GM21381 (cell line): ENCODE results near the gene KRTAP5-7.

Source experiments
- ATAC-seq: cut with Tn5 transposase; IDR thresholded peaks from one replicate; pipeline ENCODE4 v1.9.1; 2021; ENCODE audit warnings: mild to moderate bottlenecking, moderate library complexity; ENCODE audit not compliant: unreplicated experiment

Gene KRTAP5-7

DNA sequence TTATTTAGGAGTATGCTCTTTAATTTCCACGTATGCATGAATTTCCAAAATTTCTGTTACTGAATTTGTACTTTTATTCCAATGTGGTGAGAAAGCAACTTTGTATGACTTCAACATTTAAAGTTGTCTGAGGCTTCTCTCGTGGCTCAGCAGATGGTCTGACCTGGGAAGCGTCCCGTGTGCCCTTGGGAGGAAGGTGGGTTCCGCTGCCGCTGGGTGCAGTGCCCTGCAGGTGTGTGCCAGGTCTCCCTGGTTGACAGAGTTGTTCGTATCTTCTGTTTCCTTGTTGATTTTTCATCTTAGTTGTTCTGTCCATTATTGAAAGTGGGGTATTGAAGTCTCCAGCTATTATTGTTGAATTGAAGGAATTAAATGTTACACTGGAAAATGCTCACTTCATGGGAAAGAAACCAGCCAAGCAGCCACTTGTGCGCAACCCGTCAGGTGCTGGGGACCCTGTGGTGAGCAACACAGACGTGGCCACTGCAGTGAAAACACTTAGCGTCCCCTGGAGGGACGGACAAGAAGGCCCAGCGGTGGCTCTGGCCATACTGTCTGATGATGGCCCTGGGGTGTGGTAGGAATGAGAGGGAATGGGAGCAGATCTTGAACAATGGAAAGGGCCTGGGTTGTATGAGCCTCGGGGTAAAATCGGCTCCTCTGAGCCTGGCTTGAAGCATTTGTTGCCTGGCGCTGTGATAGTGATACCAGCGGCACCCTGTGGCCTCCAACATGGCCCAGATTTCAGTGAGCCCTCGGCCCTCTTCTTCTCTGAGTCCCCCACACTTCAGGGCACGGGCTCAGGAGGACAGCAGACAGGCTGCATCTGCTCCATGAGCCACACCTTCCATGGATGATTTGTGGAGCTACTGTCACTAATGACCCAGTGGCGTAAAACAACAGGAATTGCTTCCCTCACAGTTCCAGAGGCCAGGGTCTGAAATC, 31.5 kb upstream of the KRTAP5-7 start:
- ATAC-seq: no peak

DNA sequence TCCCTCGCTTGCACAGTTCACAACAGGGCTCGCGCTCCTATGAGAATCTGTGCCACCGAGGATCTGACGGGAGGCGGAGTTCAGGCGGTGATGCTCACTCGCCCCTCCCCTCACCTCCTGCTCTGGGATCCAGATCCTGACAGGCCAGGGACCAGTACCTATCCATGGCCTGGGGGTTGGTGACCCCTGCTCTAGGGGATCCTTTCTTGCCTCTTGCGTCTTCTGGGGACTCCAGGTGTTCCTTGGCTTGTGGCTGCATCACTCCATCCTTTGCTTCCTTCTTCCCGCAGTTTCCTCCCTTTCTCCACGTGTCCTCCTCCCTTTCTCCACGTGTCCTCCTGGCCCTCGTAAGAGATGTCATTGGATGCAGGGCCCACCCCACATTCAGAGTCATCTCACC, 30.6 kb upstream of the KRTAP5-7 start:
- ATAC-seq: no peak

DNA sequence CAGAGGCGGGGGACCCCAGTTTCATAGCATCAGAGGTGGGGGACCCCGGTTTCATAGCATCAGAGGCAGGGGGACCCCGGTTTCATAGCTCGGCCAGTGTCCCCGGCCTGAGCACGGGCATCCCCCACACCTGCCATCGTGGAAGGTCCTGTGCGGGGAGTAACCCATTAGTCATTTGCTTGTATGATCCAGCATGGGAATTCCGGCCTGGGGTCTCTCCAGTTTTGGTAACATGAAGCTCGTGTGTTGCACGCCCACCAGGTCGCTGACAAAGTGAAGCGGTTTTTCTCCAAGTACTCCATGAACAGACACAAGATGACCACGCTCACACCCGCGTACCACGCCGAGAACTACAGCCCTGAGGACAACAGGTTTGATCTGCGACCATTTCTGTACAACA, 29.0 kb upstream of the KRTAP5-7 start:
- no peak for ATAC-seq

DNA sequence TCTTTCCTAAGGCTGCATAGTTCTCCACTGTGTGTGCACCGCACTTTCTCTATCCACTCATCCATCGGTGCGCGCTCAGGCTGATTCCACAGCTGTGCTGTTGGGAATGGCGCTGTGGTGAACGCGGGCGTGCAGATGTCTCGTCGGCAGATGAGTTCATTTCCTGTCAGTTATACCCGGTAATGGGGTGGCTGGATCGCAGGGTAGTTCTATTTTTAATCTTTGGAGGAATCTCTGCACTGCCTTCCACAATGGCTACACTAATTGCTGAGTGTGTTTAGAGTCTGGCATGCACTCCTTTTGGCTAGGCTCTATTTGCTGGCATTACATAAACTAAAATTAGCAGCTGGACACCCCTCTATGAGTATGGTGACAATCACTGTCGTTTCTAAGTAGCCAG, 27.9 kb upstream of the KRTAP5-7 start:
- ATAC-seq: no peak

DNA sequence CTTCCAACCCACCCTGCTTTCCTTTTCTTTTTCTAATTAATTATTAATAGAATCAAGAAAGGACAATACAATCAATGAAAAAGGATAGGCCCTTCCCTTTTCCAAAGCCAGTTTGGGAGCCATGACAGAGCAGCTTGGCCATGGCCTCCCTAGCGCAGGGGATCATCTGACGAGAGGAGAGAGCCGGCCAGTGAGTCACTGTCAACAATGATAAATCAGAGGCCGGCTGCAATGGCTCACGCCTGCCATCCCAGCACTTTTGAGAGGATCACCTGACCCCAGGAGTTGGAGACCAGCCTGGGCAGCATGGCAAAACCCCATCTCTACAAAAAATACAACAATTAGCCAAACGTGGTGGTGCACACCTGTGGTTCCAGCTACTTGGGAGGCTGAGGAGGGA, 27.5 kb upstream of the KRTAP5-7 start:
- ATAC-seq: no peak

DNA sequence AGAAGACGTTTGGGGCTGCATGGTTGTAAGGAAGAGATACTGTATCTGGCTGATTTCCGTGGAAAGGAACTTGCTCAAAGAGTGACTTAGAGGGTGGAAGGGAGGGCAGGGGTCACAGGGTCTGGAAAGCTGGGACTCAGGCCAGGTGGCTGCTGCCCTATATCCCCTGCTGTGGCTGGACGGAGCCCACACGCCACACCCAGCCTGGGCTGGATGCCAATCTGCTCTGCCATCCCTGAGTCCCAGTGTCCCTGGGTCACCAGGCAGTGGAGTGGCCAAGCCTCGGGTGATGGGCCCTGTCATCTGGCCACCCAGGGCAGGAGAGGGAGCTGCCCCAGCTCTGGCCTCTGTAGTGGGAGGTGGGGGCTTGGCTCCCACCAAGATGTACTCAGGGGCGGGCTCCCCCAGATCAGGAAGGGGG, 26.5 kb upstream of the KRTAP5-7 start:
- ATAC-seq: no peak

DNA sequence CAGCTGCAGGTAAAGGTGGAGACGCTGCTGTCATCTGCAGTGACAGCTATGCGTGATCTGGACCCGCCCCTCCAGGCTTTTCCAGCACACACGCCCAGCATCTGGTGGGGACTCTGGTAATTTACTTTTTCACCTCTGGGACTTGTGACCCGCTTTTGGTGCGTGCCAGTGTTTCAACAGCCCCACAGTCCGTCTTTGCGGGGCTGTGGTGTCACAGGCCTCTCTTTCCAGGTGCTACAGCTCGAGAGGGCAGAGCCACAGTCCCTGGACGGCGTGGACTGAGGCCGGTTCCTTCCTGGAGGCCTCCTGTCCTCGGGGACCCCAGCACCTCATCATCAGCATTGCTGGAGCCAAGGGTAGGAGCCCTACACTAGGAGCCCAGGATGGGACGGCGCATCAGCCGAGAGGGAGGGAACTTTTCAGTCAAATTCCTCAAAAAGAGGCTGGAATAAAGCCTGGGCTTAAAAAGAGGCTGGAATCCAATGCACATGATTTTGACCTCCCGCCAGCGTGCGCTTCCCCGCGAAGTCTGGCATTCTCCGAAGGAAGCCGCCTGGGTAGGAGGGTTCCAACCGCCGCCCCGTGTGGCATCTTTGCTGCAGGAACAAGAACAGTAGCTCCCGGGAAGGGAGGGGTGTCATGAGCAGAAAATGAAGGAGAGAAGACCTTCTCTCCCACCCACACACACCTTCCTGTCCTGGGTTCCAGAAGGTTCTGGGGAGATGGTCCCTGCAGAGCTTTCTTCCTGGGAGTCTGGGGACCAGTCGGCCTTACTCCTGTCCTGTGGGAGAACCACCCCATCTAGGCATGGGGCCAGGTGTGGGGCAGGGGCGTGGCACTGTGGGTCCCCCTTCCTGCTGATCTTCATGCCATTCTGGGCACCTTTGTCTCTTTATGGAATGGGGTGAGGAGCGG, 25.7 kb upstream of the KRTAP5-7 start:
- ATAC-seq: no peak

DNA sequence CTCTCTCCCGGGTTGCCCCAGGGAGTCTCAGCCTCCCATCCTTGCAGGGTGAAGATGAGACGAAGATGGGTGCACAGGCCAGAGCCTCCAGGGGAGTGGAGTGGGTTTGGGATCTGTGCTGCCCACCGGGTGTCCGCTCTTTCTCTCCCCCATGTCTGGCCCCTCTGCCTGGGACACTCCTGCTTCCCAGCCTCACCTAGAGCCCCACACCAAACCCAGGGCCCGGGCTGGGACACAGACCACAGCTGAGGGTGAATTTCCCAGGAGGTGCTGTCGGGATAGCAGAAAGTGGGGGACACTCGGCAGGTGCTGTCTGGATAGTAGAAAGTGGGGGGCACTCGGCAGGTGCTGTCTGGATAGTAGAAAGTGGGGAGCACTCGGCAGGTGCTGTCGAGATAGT, 25.0 kb upstream of the KRTAP5-7 start:
- no peak for ATAC-seq

DNA sequence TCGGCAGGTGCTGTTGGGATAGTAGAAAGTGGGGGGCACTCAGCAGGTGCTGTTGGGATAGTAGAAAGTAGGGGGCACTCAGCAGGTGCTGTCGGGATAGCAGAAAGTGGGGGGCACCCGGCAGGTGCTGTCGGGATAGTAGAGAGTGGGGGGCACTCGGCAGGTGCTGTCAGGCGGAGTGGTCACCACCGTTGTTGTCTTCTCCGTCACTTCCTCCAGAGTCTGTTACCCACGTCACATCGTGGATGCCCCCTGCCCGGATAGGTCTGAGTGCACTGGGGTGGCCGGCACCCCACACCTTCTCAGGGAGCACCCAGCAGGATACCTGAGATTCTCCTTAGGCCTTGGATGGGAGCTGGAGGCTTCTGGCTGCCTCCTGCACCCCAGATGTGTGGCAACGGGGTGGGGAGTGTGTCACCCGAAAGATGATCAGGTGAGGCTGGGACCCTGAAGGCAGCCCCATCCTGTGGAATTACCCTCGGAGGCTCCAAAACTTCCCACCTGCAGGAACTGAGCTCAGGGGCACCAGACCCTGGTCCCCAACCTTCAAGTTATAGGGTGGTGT, 24.1 kb upstream of the KRTAP5-7 start:
- ATAC-seq: no peak

DNA sequence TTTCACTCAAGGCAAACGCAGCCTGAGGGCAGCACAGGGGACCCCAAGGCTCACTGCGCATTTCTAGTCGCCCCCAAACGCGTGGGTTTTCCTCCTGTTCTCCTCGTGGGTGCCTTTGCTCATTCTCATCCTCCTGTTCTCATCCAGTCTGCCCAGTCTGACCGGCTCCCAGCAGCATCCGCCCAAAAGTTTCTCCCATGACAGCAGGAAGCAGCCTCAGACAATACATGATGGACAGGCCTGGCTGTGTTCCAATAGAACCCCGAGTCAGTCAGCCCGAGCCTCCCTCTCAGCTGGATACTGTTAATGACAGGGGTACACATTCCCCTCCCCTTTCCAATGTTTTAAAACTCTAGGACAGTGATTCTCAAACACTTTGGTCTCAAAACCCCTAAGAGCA, 22.5 kb upstream of the KRTAP5-7 start:
- ATAC-seq: no peak

DNA sequence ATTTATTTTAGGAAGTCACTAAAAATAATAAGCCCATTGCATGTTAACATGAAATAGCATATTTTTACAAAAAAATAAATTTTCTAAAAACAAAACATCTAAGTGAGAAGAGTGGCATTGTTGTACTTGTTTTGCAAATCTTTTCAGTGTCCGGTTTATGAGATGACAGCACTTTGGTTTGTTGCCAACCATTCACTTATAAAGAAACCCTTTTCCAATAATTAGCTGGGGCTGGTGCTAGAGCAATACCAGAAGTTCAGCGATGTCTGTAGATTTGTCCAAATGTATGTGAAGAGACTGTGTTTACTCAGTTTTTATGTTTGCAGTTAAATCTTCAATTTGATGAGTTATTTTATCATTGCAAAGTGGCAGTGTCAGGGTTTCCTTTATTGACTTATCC, 22.1 kb upstream of the KRTAP5-7 start:
- ATAC-seq: no peak

DNA sequence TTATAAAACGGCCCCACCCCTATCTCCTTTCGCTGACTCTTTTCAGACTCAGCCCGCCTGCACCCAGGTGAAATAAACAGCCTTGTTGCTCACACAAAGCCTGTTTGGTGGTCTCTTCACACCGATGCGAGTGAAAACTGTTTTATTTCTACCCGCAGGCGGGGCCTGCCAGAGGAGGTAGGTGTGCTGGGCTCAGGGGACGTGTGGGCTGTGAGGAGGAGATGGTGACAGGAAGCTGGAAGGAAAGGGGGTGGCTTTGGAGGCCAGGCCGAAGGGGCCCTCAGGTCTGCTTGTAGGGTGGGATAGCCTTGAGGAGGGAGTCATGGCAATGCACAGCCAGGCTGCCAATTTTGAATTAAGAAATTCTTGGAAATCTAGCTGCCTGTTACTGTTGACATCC, 21.3 kb upstream of the KRTAP5-7 start:
- no peak for ATAC-seq

DNA sequence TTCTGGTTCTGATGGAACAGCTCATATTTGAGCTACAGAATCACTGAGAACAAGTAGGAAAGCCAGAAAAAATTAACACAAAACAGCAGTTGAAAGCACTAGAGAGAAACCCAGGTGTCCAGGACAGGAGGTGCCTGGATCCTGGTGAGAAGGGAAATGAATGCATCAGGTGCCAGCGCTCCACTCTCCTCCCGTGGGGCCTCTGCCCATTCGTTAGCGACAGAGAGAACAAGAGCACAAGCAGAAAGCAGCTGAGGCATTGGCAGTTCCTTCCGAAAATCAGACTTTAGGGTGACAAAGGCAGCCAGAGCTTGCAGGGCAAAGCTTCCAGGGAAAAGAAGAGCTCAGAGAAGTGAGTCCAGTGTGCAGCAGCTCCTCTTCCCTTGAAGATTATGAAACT, 20.0 kb upstream of the KRTAP5-7 start:
- no peak for ATAC-seq

DNA sequence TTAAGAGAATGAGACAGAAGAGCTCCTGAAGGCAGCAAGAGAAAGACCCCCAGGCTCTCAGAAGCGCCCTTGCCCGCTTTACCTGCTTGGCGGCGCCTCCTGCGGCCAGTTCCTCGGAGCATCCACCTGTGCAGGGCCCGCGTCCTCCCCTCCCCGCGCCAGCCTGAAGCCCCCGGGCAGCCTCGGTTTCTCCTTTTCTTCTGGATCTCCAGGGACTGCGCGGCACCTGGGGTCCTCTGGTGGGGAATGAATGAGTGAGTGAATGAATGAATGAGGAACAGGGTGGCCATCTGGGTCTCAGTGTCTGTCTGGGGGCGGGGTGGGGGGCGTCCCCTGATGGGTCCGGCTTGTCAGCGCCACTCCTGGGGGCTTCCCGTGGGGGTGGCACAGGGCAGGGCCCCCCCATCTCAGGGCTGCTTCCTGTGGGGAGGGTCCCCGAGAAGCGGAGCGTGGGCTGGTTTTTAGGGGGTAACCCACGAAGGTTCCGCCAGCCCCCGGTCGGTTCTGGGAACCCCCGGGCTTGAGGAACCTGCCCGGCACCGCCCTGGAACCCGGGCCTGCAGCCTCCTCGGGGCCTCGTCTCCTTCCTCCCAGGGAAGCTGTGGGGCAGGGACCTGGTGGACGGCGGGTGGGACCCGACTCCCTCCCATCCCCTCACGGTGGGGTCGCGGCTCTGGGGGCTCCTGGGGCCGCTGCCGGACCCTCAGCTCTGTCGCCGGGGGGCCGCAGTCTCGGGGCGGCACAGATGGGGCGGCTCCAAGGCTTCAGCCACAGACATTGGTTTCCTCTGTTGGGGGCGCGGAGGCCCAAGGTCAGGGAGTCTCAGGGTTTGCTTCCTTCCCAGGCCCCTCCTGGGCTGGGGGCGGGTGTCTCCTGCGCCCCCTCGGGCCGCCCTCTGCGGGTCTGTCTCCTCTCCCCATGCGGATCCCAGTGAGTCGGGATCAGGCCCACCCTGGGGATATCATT, 8.3 kb upstream of the KRTAP5-7 start:
- no peak for ATAC-seq

DNA sequence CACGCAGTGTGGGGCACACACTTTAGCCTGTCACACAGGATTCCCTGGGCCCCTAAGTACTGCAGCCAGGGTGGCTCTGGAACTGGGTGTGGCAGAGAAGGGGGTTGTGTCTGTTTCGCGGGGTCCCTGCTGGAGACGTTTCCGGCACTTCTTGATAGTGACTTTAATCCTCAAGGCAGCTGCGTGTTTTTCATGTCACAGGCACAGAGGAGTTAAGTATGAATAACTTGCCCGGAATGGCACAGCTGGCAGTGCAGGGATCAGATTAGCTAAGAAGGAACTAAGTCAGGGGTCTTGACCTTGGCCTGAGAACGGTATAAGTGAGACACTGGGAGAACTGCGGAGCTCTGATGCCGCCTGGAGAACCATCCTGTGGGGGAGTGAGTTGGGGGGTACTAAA, 7.5 kb upstream of the KRTAP5-7 start:
- ATAC-seq: no peak

DNA sequence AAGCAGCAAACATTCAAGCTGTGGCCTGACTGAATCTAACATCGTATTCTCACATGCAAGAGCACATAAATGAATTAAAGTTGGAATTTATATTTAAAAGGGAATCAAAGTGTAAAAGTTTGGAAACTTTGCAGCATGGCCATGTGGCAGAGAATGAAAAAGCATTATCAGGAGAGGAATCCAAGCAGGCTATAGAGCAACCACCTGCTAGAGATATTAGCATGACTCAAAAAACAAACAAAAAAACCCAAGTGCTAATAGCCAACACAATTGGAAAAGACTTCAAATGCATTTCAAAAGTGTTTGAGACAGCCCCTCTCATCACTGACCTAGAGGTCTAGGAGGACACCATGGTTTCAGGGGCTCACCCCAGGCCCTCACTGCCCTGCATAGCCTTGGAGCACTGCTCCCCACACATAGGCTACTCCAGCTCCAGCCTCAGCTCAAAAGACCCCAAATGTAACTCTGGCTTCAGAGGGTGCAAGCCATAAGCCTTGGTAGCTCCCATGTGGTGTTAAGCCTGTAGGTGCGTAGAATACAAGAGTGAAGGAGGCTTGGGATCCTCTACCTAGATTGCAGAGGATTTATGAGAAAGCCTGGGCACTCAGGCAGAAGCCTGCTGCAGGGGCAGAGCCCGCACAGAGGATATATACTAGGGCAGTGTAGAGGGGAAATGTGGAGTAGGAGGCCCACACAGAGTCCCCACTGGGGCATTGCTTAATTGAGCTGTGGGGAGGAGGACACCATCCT, 1.7 kb upstream of the KRTAP5-7 start:
- ATAC-seq: no peak

DNA sequence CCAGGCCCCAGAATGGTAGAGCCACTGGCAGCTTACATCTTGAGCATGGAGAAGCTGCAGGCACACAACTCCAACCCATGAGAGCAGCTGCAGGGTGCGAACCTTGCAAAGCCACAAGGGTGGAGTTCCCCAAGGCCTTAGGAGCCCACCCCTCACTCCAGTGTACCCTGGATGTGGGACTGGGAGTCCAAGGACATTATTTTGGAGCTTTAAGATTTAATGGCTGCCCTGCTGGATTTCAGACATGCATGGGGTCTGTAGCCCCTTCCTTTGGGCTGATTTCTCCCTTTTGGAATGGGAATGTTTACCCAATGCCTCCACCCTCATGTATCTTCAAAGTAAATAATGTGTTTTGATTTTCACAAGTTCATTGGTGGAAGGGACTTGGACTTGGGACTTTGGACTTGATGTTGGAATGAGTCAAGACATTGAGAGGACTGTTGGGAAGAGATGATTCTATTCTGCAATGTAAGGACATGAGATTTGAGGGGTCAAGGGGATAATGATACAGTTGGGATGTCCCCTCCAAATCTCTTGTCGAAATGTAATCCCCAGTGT, 1.1 kb upstream of the KRTAP5-7 start:
- no peak for ATAC-seq

DNA sequence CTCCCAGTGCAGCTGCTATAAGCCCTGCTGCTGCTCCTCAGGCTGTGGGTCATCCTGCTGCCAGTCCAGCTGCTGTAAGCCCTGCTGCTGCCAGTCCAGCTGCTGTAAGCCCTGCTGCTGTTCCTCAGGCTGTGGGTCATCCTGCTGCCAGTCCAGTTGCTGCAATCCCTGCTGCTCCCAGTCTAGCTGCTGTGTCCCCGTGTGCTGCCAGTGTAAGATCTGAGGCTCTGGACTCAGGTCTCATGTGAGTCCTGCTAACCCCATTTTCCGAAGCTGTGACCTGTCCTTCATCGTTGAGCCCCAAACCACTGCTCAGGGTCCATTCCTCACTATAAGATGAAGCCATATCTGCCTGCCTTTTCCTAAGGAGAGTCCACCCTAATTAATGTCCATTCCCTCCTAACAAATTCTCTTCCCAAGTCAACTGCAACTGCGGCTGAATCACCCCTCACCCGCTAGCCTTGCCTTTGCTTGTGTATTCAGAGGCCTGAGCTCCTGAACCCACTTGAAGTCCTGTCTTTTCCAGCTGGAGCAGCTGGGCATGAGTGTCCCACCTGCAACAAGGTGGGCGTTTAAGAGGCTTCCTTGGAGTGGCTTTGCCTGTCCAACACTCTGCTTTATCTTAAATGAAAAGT, 626 bp downstream of the KRTAP5-7 start:
- ATAC-seq: no peak

DNA sequence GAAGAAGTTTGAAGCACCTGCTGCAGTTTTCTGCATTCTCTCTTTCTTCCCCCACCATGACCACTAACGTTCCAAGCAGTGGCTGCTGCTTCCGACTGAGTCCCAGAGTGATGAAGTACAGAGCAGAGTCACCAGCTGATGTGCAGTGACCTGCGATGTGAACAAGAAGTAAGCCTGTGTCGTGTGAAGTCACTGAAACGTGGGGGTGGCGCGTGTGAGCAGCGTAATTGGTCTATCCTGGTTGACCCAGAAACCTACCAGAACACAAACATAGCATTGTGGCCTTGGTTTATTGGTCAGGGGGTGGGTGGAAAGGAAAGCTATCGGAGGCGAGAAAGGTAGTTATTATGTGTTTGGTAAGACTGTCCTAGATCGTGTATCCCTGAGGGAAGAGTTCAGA, 3.5 kb downstream of the KRTAP5-7 start:
- no peak for ATAC-seq
